CD14-positive monocyte (primary cell): ENCODE measurements around the gene TRAF3IP3. TPM values are rescaled to one million over a fixed set of nuclear protein-coding genes. Genes with fewer than 3 reads are reported as not detected.

Experiments used
- DNase-seq, 3 donors: peaks; one replicate each; pipeline ENCODE4 v3.0.0-alpha.2; 2011 to 2022
- H2AFZ ChIP-seq: 2 replicates; pipeline ENCODE4 v1.6.0; 2012; ENCODE audit warnings: mild to moderate bottlenecking, low read depth, low read length, inconsistent platforms; ENCODE audit not compliant: insufficient read depth, poor library complexity, severe bottlenecking
- H3K27ac ChIP-seq, 2 donors: 1 replicate in 1 of 2; 2 replicates in 1 of 2; pipeline ENCODE4 v1.5.1; 2012 to 2013; ENCODE audit warnings: low read length in 2 of 2, control low read depth in 1 of 2, inconsistent platforms in 1 of 2, low read depth in 1 of 2, mild to moderate bottlenecking in 1 of 2
- H3K27me3 ChIP-seq, 2 donors: one replicate each; pipeline versions ENCODE4 v1.6.0 to v1.6.1; 2011 to 2013; ENCODE audit warnings: low read length in 2 of 2; ENCODE audit not compliant: control insufficient read depth in 2 of 2, insufficient read depth in 2 of 2
- H3K36me3 ChIP-seq, 2 donors: replicated peaks in 1 of 2; 1 replicate in 1 of 2; 2 replicates in 1 of 2; pipeline versions ENCODE4 v1.5.1 to v1.6.1; 2012 to 2013; ENCODE audit warnings: low read length in 2 of 2, control low read depth in 1 of 2, inconsistent platforms in 1 of 2, mild to moderate bottlenecking in 1 of 2; ENCODE audit not compliant: insufficient read depth in 2 of 2, control insufficient read depth in 1 of 2
- H3K4me1 ChIP-seq, 2 donors: 1 replicate in 1 of 2; 2 replicates in 1 of 2; pipeline versions ENCODE4 v1.5.1 to v1.6.1; 2012 to 2013; ENCODE audit warnings: low read length in 2 of 2, control low read depth in 1 of 2, inconsistent platforms in 1 of 2, mild to moderate bottlenecking in 1 of 2, moderate library complexity in 1 of 2; ENCODE audit not compliant: insufficient read depth in 2 of 2, control insufficient read depth in 1 of 2
- H3K4me2 ChIP-seq: replicated peaks from 2 replicates; pipeline ENCODE3; 2012; ENCODE audit warnings: low read length, moderate library complexity, mild to moderate bottlenecking; ENCODE audit not compliant: poor library complexity, severe bottlenecking; ENCODE audit errors: extremely low read depth
- H3K4me3 ChIP-seq, 3 experiments: fragments of 200-600 bp in 1 of 3; sonication (generic) in 1 of 3; replicated peaks in 1 of 3; 1 replicate in 2 of 3; 2 replicates in 1 of 3; pipeline ENCODE4 v1.5.1; 2011 to 2013; ENCODE audit warnings: low read length in 3 of 3, mild to moderate bottlenecking in 3 of 3, control low read depth in 2 of 3, low read depth in 2 of 3, inconsistent platforms in 1 of 3, moderate library complexity in 1 of 3
- H3K79me2 ChIP-seq: 2 replicates; pipeline ENCODE4 v1.6.0; 2012; ENCODE audit warnings: mild to moderate bottlenecking, control low read depth, inconsistent platforms, low read length, moderate library complexity; ENCODE audit not compliant: insufficient read depth
- H3K9ac ChIP-seq: 2 replicates; pipeline ENCODE4 v1.6.0; 2017; ENCODE audit warnings: low read length, mild to moderate bottlenecking; ENCODE audit not compliant: insufficient read depth, poor library complexity, severe bottlenecking
- H3K9me3 ChIP-seq, 2 donors: replicated peaks in 1 of 2; 1 replicate in 1 of 2; 2 replicates in 1 of 2; pipeline versions ENCODE4 v1.5.1 to v1.6.1; 2012 to 2013; ENCODE audit warnings: low read length in 2 of 2, control low read depth in 1 of 2; ENCODE audit not compliant: control insufficient read depth in 1 of 2, insufficient read depth in 1 of 2
- H4K20me1 ChIP-seq: 2 replicates; pipeline ENCODE4 v1.6.0; 2012; ENCODE audit warnings: mild to moderate bottlenecking, low read length, control low read depth, moderate library complexity; ENCODE audit not compliant: insufficient read depth
- H3K27ac Mint-ChIP-seq, 7 donors: one replicate each; pipeline ENCODE4 v1.8.0; 2020; ENCODE audit warnings: mild to moderate bottlenecking in 7 of 7, mixed read lengths in 7 of 7, moderate library complexity in 6 of 7, inconsistent platforms in 2 of 7
- H3K27me3 Mint-ChIP-seq, 3 donors: one replicate each; pipeline ENCODE4 v1.8.0; 2021 to 2022; ENCODE audit warnings: low read depth in 3 of 3, mild to moderate bottlenecking in 3 of 3, mixed read lengths in 3 of 3, moderate library complexity in 3 of 3, inconsistent platforms in 1 of 3
- H3K36me3 Mint-ChIP-seq, 2 donors: one replicate each; pipeline ENCODE4 v1.8.0; 2020; ENCODE audit warnings: mixed read lengths in 2 of 2, inconsistent platforms in 1 of 2, mild to moderate bottlenecking in 1 of 2
- H3K4me1 Mint-ChIP-seq: one replicate; pipeline ENCODE4 v1.8.0; 2020; ENCODE audit warnings: mild to moderate bottlenecking, mixed read lengths
- H3K4me3 Mint-ChIP-seq, 2 donors: one replicate each; pipeline ENCODE4 v1.8.0; 2020; ENCODE audit warnings: mild to moderate bottlenecking in 2 of 2, mixed read lengths in 2 of 2, moderate library complexity in 1 of 2
- H3K9me3 Mint-ChIP-seq, 7 donors: one replicate each; pipeline ENCODE4 v1.8.0; 2020 to 2022; ENCODE audit warnings: mixed read lengths in 7 of 7, mild to moderate bottlenecking in 6 of 7, moderate library complexity in 6 of 7, inconsistent platforms in 2 of 7
- CTCF ChIP-seq: fragments of 200-600 bp; IDR thresholded peaks from one replicate; pipeline ENCODE4 v1.8.0; 2022; ENCODE audit warnings: antibody characterized with exemption, mild to moderate bottlenecking
- WGBS: methylation state at CpG from one replicate; pipeline ENCODE4 v1.1.5; 2013; ENCODE audit warnings: missing lambda C conversion rate; ENCODE audit not compliant: insufficient coverage; 5-methylcytosine and 5-hydroxymethylcytosine counted together
- intact Hi-C, 2 donors: fragments of 100-400 bp; cut with micrococcal nuclease; formaldehyde crosslinking; loops; one replicate each; pipeline versions ENCODE4 v1.15.0 to v1.15.1; 2023
- polyA plus RNA-seq, 3 donors: library from polyadenylated mRNA; depleted of rRNA in 1 of 3; unstranded in 2 of 3; stranded (reverse) in 1 of 3; fragments of 300-500 nt in 2 of 3; fragments of >200 nt in 1 of 3; fragmentation: Illumina TruSeq in 2 of 3; gene quantifications; 1 replicate in 2 of 3; 2 replicates in 1 of 3; pipeline ENCODE4 v1.2.3, GENCODE V29; 2012 to 2021

The TRAF3IP3 gene
- polyA plus RNA-seq, 3 donors, result 89.3 to 266 (median 111) TPM

DNA sequence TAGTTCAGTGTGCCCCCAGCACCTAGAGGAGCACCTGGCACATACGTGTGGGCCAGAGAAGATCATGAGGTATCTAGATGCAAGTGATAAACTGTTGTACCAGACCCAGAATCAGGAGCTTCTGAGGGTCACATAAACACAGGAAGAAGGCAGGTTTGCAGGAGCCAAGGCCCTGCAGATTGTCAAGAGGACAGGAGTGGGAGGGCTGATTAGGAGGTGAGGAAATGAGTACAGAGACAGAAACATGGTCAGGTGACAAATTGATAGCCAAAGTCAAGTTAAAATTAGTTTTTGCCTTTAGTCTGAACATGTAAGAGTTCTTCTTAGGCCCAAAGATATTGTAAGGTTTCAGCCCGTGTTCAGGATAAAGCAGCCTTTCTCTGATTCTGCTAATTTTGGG is 14.0 kb upstream of the TRAF3IP3 start:
- H3K4me1 ChIP-seq, result no peaks in the 10 kb centered on the region
- intact Hi-C loops, result loop anchor here (5.0 to 10.0 kb wide), 2 partner anchors 40 to 47 kb away; partner anchors contain the start of gene HSD11B1 (in 1 of the 2)
- 75% methylated on average over 1 of the region's 2 CpGs for WGBS
- no peaks in the 10 kb centered on the region for H3K79me2 ChIP-seq
- TF ChIP-seq CTCF, result no peak
- DNase-seq, result no peak
- Mint-ChIP-seq H3K4me1 (peaks cover under 1% of the 10 kb centered on the region), H3K27ac (no peak overlapping the region), H3K27me3 (peaks cover 0 to 6% (median 2%) of the 10 kb centered on the region in 3 donors), H3K36me3 (no peaks in the 10 kb centered on the region), H3K9me3 (no peaks in the 10 kb centered on the region), H3K4me3 (peak overlapping the region in 1 of 2 donors; percentile 5)
- H3K9me3 ChIP-seq, result no peaks in the 10 kb centered on the region
- H2AFZ ChIP-seq, result no peak overlapping the region
- no peaks in the 10 kb centered on the region for H3K36me3 ChIP-seq
- H3K27me3 ChIP-seq, result no peaks in the 10 kb centered on the region
- no peak overlapping the region for H3K4me2 ChIP-seq
- no peak overlapping the region for H3K9ac ChIP-seq
- H3K27ac ChIP-seq, result no peak overlapping the region
- H4K20me1 ChIP-seq, result no peaks in the 10 kb centered on the region
- no peak overlapping the region for H3K4me3 ChIP-seq

DNA sequence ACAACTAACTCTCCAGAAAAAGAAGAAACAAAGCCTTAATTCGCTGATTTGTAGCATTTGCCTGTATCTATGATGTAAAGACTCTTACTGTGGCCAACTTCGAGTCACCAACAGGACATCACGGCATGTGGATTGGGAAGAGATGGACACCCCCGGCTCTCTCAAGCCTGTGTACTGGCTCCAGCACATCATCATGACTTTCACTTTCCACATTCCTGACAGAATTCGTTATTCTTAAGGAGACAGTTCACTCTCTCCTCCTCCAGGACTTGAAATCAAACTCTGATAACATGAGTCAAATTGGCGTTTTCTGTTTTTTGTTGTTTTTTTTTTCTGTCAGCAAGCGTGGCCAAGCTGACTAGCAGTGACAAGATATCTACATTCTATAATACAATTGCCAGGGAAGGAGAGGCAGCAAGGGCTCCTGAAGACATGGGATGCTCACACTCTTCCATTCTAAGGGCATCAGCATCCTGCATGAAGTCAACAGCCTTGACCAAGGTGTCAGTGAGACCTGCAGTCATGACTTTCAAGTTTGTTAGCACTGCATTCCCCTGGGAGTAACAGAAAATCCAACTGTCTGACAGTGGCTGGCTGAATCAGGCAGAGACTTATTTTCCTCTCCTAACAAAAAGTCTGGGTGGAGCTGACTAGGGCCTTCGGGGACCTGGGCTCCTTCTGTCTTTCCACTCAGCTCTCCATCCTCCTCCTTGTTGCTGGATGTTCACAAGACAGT is 13.3 kb upstream of the TRAF3IP3 start:
- intact Hi-C loops, result loop anchor here (5.0 to 10.0 kb wide), 2 partner anchors 40 to 48 kb away; partner anchors contain the start of gene HSD11B1 (in 1 of the 2)
- Mint-ChIP-seq H3K27ac (no peak overlapping the region), H3K4me3 (no peak overlapping the region), H3K9me3 (no peaks in the 10 kb centered on the region), H3K36me3 (no peaks in the 10 kb centered on the region), H3K4me1 (peaks cover 4% of the 10 kb centered on the region), H3K27me3 (peaks cover 0 to 6% (median 2%) of the 10 kb centered on the region in 3 donors)
- Histone ChIP-seq H3K36me3 (no peaks in the 10 kb centered on the region), H3K9ac (no peak overlapping the region), H3K9me3 (no peaks in the 10 kb centered on the region), H3K79me2 (no peaks in the 10 kb centered on the region), H3K4me3 (no peak overlapping the region), H3K27ac (no peak overlapping the region), H3K27me3 (no peaks in the 10 kb centered on the region), H3K4me1 (peaks cover 4 to 5% of the 10 kb centered on the region in 2 donors), H4K20me1 (no peaks in the 10 kb centered on the region), H2AFZ (no peak overlapping the region), H3K4me2 (no peak overlapping the region)
- 50% methylated on average over 1 of the region's 8 CpGs for WGBS
- DNase-seq, result no peak
- TF ChIP-seq CTCF, result no peak
